ENCODE data around the gene NOXA1.

- no peak for TF ChIP-seq POLR2A (IDR thresholded peaks at IDR 0.05; ENCODE audit: control extremely low read depth in 1 of 2, low read depth in 2 of 2, low read length in 2 of 2)
- no peak for TF ChIP-seq CTCF (IDR thresholded peaks at IDR 0.05; ENCODE audit: control extremely low read depth in 1 of 3, insufficient read depth in 1 of 3, low read depth in 1 of 3, low read length in 3 of 3)
- TF ChIP-seq HDAC6 (IDR thresholded peaks at IDR 0.05; ENCODE audit: low read depth, low read length), result no peak
- TF ChIP-seq POLR2AphosphoS5 (IDR thresholded peaks at IDR 0.05; ENCODE audit: low read depth, low read length), result no peak
- no peak for TF ChIP-seq RFX5 (IDR thresholded peaks at IDR 0.05; ENCODE audit: borderline replicate concordance, low read depth, low read length)
- TF ChIP-seq BCL11A (IDR thresholded peaks at IDR 0.05; ENCODE audit: low read depth in 2 of 2, low read length in 2 of 2), result no peak
- TF ChIP-seq EZH2 (IDR thresholded peaks at IDR 0.05; ENCODE audit: low read depth, low read length, severe bottlenecking), result no peak
- TF ChIP-seq CHD1 (IDR thresholded peaks at IDR 0.05; ENCODE audit: low read depth, low read length), result no peak
- TF ChIP-seq GTF2F1 (IDR thresholded peaks at IDR 0.05; ENCODE audit: borderline replicate concordance, low read depth, low read length), result no peak
- TF ChIP-seq ZNF274 (IDR thresholded peaks at IDR 0.05; ENCODE audit: borderline replicate concordance, extremely low read depth, low read length), result no peak
Measured at GRCh38 chr9:137459601-137460362, 36.6 kb downstream of the NOXA1 start.
